ENCODE results near the gene CELF5. TPM values are rescaled to one million over a fixed set of nuclear protein-coding genes. Genes with fewer than 3 reads are reported as not detected.

CELF5 gene
- total RNA-seq, 1 experiment from 2014 or later, result 2.5 TPM

DNA sequence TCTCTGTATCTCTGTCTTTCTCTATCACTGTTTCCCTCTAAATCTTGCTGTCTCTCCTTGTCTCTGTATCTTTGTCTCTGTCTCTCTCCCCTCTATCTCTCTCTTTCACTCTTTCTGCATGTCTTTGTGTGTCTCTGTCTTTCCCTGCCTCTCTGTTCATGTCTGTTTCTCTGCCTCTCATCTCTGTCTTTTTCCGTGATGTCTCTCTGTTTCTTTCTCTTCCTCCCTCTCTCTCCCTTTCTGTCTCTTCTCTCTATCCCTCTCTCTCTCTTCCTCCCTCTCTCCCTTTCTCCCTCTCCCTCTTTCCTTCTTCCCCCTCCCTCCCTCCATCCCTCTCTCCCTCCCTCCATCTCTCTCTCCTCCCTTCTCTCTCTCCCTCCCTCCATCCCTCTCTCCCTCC, 85.3 kb downstream of the CELF5 start:
- ATAC-seq (no peak), DNase-seq (ENCODE audit: low read depth, low spot score) (no peak)
- H2AFZ ChIP-seq (ENCODE audit: low read depth, low read length, poor library complexity, severe bottlenecking), result no peak overlapping the region
- ChIA-PET POLR2A (no interaction called here), CTCF (no interaction called here), RAD21 (ENCODE audit: low non-redundant PET in 1 of 2, low total read pairs in 2 of 2, uncharacterized antibody in 2 of 2, unreplicated experiment in 2 of 2) (no interaction called here)
- H3K4me3 ChIP-seq (replicated peaks in 1 of 2; ENCODE audit: low read depth in 1 of 2, low read length in 2 of 2), result no peak overlapping the region
- no peak overlapping the region for H3K27ac ChIP-seq (ENCODE audit: low read depth, low read length)
- intact Hi-C loops (cut with micrococcal nuclease), result no loop called here
- no peaks in the 10 kb centered on the region for H3K79me2 ChIP-seq (ENCODE audit: insufficient read depth, low read length)
- no peaks in the 10 kb centered on the region for H4K20me1 ChIP-seq (ENCODE audit: insufficient read depth)
- no peak for TF ChIP-seq SP1 (IDR thresholded peaks at IDR 0.05; ENCODE audit: low read depth)
- TF ChIP-seq, protein P1, sequence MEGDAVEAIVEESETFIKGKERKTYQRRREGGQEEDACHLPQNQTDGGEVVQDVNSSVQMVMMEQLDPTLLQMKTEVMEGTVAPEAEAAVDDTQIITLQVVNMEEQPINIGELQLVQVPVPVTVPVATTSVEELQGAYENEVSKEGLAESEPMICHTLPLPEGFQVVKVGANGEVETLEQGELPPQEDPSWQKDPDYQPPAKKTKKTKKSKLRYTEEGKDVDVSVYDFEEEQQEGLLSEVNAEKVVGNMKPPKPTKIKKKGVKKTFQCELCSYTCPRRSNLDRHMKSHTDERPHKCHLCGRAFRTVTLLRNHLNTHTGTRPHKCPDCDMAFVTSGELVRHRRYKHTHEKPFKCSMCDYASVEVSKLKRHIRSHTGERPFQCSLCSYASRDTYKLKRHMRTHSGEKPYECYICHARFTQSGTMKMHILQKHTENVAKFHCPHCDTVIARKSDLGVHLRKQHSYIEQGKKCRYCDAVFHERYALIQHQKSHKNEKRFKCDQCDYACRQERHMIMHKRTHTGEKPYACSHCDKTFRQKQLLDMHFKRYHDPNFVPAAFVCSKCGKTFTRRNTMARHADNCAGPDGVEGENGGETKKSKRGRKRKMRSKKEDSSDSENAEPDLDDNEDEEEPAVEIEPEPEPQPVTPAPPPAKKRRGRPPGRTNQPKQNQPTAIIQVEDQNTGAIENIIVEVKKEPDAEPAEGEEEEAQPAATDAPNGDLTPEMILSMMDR (IDR thresholded peaks at IDR 0.05 in 2 of 3, conservative IDR thresholded peaks at IDR 0.05 in 1 of 3; ENCODE audit: borderline replicate concordance in 1 of 3, insufficient read depth in 1 of 3, low read depth in 2 of 3, low read length in 2 of 3), result no peak
- TF ChIP-seq FOSL1 (IDR thresholded peaks at IDR 0.05; ENCODE audit: low read depth), result no peak
- TF ChIP-seq, protein P2, sequence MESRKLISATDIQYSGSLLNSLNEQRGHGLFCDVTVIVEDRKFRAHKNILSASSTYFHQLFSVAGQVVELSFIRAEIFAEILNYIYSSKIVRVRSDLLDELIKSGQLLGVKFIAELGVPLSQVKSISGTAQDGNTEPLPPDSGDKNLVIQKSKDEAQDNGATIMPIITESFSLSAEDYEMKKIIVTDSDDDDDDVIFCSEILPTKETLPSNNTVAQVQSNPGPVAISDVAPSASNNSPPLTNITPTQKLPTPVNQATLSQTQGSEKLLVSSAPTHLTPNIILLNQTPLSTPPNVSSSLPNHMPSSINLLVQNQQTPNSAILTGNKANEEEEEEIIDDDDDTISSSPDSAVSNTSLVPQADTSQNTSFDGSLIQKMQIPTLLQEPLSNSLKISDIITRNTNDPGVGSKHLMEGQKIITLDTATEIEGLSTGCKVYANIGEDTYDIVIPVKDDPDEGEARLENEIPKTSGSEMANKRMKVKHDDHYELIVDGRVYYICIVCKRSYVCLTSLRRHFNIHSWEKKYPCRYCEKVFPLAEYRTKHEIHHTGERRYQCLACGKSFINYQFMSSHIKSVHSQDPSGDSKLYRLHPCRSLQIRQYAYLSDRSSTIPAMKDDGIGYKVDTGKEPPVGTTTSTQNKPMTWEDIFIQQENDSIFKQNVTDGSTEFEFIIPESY (IDR thresholded peaks at IDR 0.05; ENCODE audit: extremely low read depth, insufficient replicate concordance, low read length), result no peak
- no peak for TF ChIP-seq SIN3A (IDR thresholded peaks at IDR 0.05; ENCODE audit: low read depth)
- TF ChIP-seq ZFX (IDR thresholded peaks at IDR 0.05), result no peak
- no peak for TF ChIP-seq POLR2AphosphoS5 (IDR thresholded peaks at IDR 0.05; ENCODE audit: low read depth, low read length)
- TF ChIP-seq EGR1 (IDR thresholded peaks at IDR 0.05; ENCODE audit: low read depth), result no peak
- TF ChIP-seq, protein P3, sequence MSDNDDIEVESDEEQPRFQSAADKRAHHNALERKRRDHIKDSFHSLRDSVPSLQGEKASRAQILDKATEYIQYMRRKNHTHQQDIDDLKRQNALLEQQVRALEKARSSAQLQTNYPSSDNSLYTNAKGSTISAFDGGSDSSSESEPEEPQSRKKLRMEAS (IDR thresholded peaks at IDR 0.05), result no peak
- H3K4me1 ChIP-seq (ENCODE audit: control insufficient read depth in 1 of 2, insufficient read depth in 2 of 2, low read length in 2 of 2), result peaks cover 0 to 2% of the 10 kb centered on the region in 2 experiments; a peak in 1 of 4 replicates
- H3K9me2 ChIP-seq (ENCODE audit: insufficient read depth), result no peaks in the 10 kb centered on the region
- H3K9me3 ChIP-seq (ENCODE audit: control insufficient read depth in 1 of 2, insufficient read depth in 1 of 2, low read depth in 1 of 2, low read length in 2 of 2), result no peaks in the 10 kb centered on the region
- H3K9ac ChIP-seq (ENCODE audit: low read length), result no peak overlapping the region
- no TSS peak for BruUV-seq (replicated peaks)
- peaks cover 8% of the 10 kb centered on the region; the same call in 1 of the 2 replicates for H3K27me3 ChIP-seq (ENCODE audit: insufficient read depth, low read length)
- H3K4me2 ChIP-seq (ENCODE audit: low read length), result no peak overlapping the region
- H3K36me3 ChIP-seq (ENCODE audit: control insufficient read depth in 1 of 2, insufficient read depth in 2 of 2, low read length in 2 of 2), result no peaks in the 10 kb centered on the region

Measured in HCT116 (cell line).